HepG2 (cell line): ENCODE results near the gene ZMYND8. TPM values are rescaled to one million over a fixed set of nuclear protein-coding genes. Genes with fewer than 3 reads are reported as not detected.

ENCODE experiments used
- ARNT ChIP-seq: fragments of 450-650 bp; IDR thresholded peaks from 2 replicates; pipeline ENCODE4 v1.6.1; 2017
- HDAC6 ChIP-seq: fragments of 200-600 bp; sonication (generic); IDR thresholded peaks from 2 replicates; pipeline ENCODE4 v1.7.0; 2017; ENCODE audit warnings: mild to moderate bottlenecking, antibody characterized with exemption, low read length, low read depth
- JUND ChIP-seq: sonication (generic); formaldehyde crosslinking; IDR thresholded peaks from 2 replicates; pipeline ENCODE4 v1.8.0; 2022; ENCODE audit warnings: mild to moderate bottlenecking, missing genetic modification reagents
- KMT2B ChIP-seq: IDR thresholded peaks from 2 replicates; pipeline ENCODE4 v1.6.1; 2016; ENCODE audit warnings: missing genetic modification reagents, missing compliant biosample characterization
- NRL ChIP-seq: sonication (generic); formaldehyde crosslinking; IDR thresholded peaks from 2 replicates; pipeline ENCODE4 v1.5.0; 2020; ENCODE audit warnings: missing genetic modification reagents, mild to moderate bottlenecking, moderate library complexity, borderline replicate concordance
- ONECUT2 ChIP-seq: sonication (generic); formaldehyde crosslinking; IDR thresholded peaks from 2 replicates; pipeline ENCODE4 v1.4.0; 2020; ENCODE audit warnings: missing genetic modification reagents
- SIN3A ChIP-seq: IDR thresholded peaks from 2 replicates; pipeline ENCODE4 v1.6.1; 2011; ENCODE audit warnings: low read depth, mild to moderate bottlenecking, control low read depth, low read length, borderline replicate concordance
- THAP9 ChIP-seq: sonication (generic); formaldehyde crosslinking; IDR thresholded peaks from 2 replicates; pipeline ENCODE4; 2020; ENCODE audit warnings: missing genetic modification reagents, mild to moderate bottlenecking, borderline replicate concordance
- ZC3H4 ChIP-seq: sonication (generic); formaldehyde crosslinking; IDR thresholded peaks from 2 replicates; pipeline ENCODE4 v1.4.0; 2020; ENCODE audit warnings: missing genetic modification reagents, borderline replicate concordance
- ZKSCAN5 ChIP-seq: sonication (generic); formaldehyde crosslinking; IDR thresholded peaks from 2 replicates; pipeline ENCODE4 v1.5.1; 2020; ENCODE audit warnings: mild to moderate bottlenecking, missing genetic modification reagents
- ZNF556 ChIP-seq: sonication (generic); formaldehyde crosslinking; IDR thresholded peaks from 2 replicates; pipeline ENCODE4 v1.4.0; 2020; ENCODE audit warnings: mild to moderate bottlenecking, missing genetic modification reagents, borderline replicate concordance
- ZNF574 ChIP-seq: sonication (generic); formaldehyde crosslinking; IDR thresholded peaks from 2 replicates; pipeline ENCODE4 v1.4.0; 2020; ENCODE audit warnings: missing genetic modification reagents
- ZNF609 ChIP-seq: sonication (generic); formaldehyde crosslinking; IDR thresholded peaks from 2 replicates; pipeline ENCODE4 v1.4.0; 2020; ENCODE audit warnings: mild to moderate bottlenecking, missing genetic modification reagents, borderline replicate concordance
- ZXDC ChIP-seq: sonication (generic); formaldehyde crosslinking; IDR thresholded peaks from 2 replicates; pipeline ENCODE4 v1.5.0; 2020; ENCODE audit warnings: mild to moderate bottlenecking, missing genetic modification reagents
- polyA plus RNA-seq, 8 experiments: library from polyadenylated mRNA; depleted of rRNA in 3 of 8; stranded (reverse) in 7 of 8; unstranded in 1 of 8; fragments of >200 nt; fragmentation: Illumina TruSeq in 4 of 8; extraction: Trizol in 4 of 8; gene quantifications; 2 replicates each; pipeline versions ENCODE4 v1.2.1 to v1.2.3, GENCODE V29; 2011 to 2016; ENCODE audit warnings: low read depth in 4 of 8, missing spikeins in 1 of 8, mixed read lengths in 1 of 8; ENCODE audit not compliant: insufficient read depth in 1 of 8
- total RNA-seq, 5 experiments: library from RNA; depleted of rRNA; stranded (reverse); fragments of >200 nt; fragmentation: Illumina TruSeq; extraction: Trizol; gene quantifications; 2 replicates each; pipeline ENCODE4 v1.2.3, GENCODE V29; 2016; ENCODE audit warnings: low read depth in 1 of 5

ZMYND8 gene
- total and polyA plus RNA-seq, 2 of the 13 experiments (the other 11 are each of a cell fraction or from before 2014, with no cell fraction given), result 53.9 to 84.7 TPM

- TF ChIP-seq ZNF609 (CRISPR knock-in tag) (no peak), ZC3H4 (no peak), THAP9 (peak; percentile 8; the same call in 1 of the 2 replicates), ONECUT2 (CRISPR knock-in tag) (peak; percentile 48; the same call in 1 of the 2 replicates), SIN3A (no peak), ARNT (no peak), ZXDC (CRISPR knock-in tag) (no peak; the same call in 1 of the 2 replicates), ZNF574 (CRISPR knock-in tag) (peak; percentile 54; the same call in 1 of the 2 replicates), KMT2B (CRISPR knock-in tag) (peak; percentile 53; the same call in 1 of the 2 replicates), NRL (peak; percentile 59; the same call in 1 of the 2 replicates), ZNF556 (CRISPR knock-in tag) (no peak), ZKSCAN5 (no peak), JUND (no peak), HDAC6 (no peak)
Observed at GRCh38 chr20:47196091-47197081, 160.1 kb downstream of the ZMYND8 start (continued).
